ENCODE results near the gene ADGRL2.

ADGRL2 gene

GRCh38 chr1:81809808-81810207 lies 9.1 kb downstream of the ADGRL2 start (continued):
- no peak for TF ChIP-seq ZNF639 (tag by site-specific recombination; IDR thresholded peaks at IDR 0.05)
- TF ChIP-seq, protein P1, sequence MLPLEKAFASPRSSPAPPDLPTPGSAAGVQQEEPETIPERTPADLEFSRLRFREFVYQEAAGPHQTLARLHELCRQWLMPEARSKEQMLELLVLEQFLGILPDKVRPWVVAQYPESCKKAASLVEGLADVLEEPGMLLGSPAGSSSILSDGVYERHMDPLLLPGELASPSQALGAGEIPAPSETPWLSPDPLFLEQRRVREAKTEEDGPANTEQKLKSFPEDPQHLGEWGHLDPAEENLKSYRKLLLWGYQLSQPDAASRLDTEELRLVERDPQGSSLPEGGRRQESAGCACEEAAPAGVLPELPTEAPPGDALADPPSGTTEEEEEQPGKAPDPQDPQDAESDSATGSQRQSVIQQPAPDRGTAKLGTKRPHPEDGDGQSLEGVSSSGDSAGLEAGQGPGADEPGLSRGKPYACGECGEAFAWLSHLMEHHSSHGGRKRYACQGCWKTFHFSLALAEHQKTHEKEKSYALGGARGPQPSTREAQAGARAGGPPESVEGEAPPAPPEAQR (tag by site-specific recombination; IDR thresholded peaks at IDR 0.05) = no peak
- TF ChIP-seq SP7 (tag by site-specific recombination; IDR thresholded peaks at IDR 0.05) = peak; percentile 60
- no peak for TF ChIP-seq ZNF335 (tag by site-specific recombination; conservative IDR thresholded peaks at IDR 0.05)
- peak; percentile 16; the same call in 1 of the 2 replicates for TF ChIP-seq OSR2 (tag by site-specific recombination; IDR thresholded peaks at IDR 0.05)
- no peak for TF ChIP-seq ZNF626 (tag by site-specific recombination; IDR thresholded peaks at IDR 0.05)
- TF ChIP-seq PATZ1 (tag by site-specific recombination; IDR thresholded peaks at IDR 0.05) = no peak
- no peak for TF ChIP-seq ZNF239 (tag by site-specific recombination; IDR thresholded peaks at IDR 0.05)
- TF ChIP-seq ZNF776 (tag by site-specific recombination; IDR thresholded peaks at IDR 0.05; ENCODE audit: borderline replicate concordance) = no peak
- 0 out of 2 replicates have a peak, but pooled peaks have one; percentile 8 for TF ChIP-seq PRDM1 (tag by site-specific recombination; IDR thresholded peaks at IDR 0.05)
- TF ChIP-seq, protein P2, sequence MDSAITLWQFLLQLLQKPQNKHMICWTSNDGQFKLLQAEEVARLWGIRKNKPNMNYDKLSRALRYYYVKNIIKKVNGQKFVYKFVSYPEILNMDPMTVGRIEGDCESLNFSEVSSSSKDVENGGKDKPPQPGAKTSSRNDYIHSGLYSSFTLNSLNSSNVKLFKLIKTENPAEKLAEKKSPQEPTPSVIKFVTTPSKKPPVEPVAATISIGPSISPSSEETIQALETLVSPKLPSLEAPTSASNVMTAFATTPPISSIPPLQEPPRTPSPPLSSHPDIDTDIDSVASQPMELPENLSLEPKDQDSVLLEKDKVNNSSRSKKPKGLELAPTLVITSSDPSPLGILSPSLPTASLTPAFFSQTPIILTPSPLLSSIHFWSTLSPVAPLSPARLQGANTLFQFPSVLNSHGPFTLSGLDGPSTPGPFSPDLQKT (IDR thresholded peaks at IDR 0.05; ENCODE audit: borderline replicate concordance, low read depth, low read length) = no peak
- TF ChIP-seq ZNF600 (tag by site-specific recombination; IDR thresholded peaks at IDR 0.05) = no peak
- TF ChIP-seq ZNF843 (tag by site-specific recombination; IDR thresholded peaks at IDR 0.05) = peak; percentile 52; the same call in 1 of the 2 replicates
- TF ChIP-seq SALL2 (tag by site-specific recombination; IDR thresholded peaks at IDR 0.05; ENCODE audit: borderline replicate concordance) = no peak
- no peak for TF ChIP-seq ATF2 (tag by site-specific recombination; IDR thresholded peaks at IDR 0.05; ENCODE audit: low read depth)
- TF ChIP-seq SCRT2 (tag by site-specific recombination; IDR thresholded peaks at IDR 0.05) = no peak

DNA sequence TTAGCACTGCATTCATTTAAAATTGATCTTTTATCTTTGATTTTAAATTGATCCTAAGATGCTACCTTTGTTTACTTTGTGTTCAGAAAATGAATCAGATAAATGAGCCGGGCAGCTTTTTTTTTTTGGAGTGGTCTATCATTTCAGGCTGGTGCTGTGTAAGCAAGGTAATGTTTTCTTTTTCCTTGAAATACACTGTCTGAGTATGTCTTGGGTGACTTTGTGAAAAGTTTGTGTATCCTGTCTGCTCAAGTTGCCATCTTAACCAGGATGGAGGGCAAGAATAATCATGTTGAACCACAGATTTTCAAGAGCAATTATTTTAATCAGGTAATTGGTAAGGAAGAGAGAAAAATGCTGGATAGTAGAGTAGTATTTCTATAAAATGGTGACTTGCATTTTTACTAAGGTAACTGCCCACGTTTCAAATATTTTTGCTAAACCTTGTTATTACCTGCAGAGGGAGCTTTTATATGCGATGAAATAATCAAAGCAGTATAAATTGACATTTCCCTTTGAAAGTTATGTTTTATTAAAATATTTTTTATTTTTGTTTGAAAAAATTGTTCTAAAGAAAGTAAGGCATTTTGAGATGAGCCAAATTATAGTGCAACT lies 11.1 kb downstream of the ADGRL2 start:
- H3K27ac ChIP-seq (ENCODE audit: extremely low read depth, low read depth, low read length) = peak overlapping the region; percentile 17; the same call in 1 of the 2 replicates
- CTCF ChIA-PET = interaction anchor here (0.6 to 1.3 kb wide), 4 partner anchors 36 to 263 kb away, joined by 3 to 4 read pairs (median 3); no protein-coding TSS in a partner anchor
- peaks cover 35% of the 10 kb centered on the region for H3K4me1 ChIP-seq (ENCODE audit: control insufficient read depth, insufficient read depth, low read length)
- POLR2A ChIA-PET = interaction anchor here (2.7 kb wide), 1 partner anchor 10 kb away, joined by 7 read pairs; no protein-coding TSS in a partner anchor
- H3K4me3 ChIP-seq (ENCODE audit: low read depth, low read length) = no peak overlapping the region
- no peaks in the 10 kb centered on the region for H3K36me3 ChIP-seq (ENCODE audit: control insufficient read depth in 2 of 2, insufficient read depth in 1 of 2, low read length in 2 of 2)
- TF ChIP-seq PRDM6 (tag by site-specific recombination; IDR thresholded peaks at IDR 0.05) (peak; percentile 65), ZNF335 (tag by site-specific recombination; conservative IDR thresholded peaks at IDR 0.05) (no peak)
- no peaks in the 10 kb centered on the region for H3K9me3 ChIP-seq (ENCODE audit: control insufficient read depth, insufficient read depth, low read depth, low read length)
